IPS-NIHi11 (cell line): Measurements from ENCODE around the gene S100A5.
A peak's percentile ranks its signal among the peaks of the same experiment; 100 is the strongest.

Source experiments
- DNase-seq: peaks from one replicate; pipeline ENCODE4 v3.0.0; 2012; ENCODE audit warnings: mixed read lengths, low spot score

Gene S100A5

GRCh38 chr1:153546796-153547559 lies 6.2 kb upstream of the S100A5 start:
- DNase-seq, result no peak

GRCh38 chr1:153546371-153546770 lies 5.6 kb upstream of the S100A5 start:
- no peak for DNase-seq

- DNase-seq, result peak; percentile 92
Observed at GRCh38 chr1:153545067-153546055, 4.6 kb upstream of the S100A5 start, which contains the start of gene S100A4. S100A4 (minus strand) TSS chr1:153545806; CDS start chr1:153544794, 1,012 bp downstream.

- no peak for DNase-seq
Observed at GRCh38 chr1:153544453-153545066, 3.8 kb upstream of the S100A5 start.

GRCh38 chr1:153543736-153544135 lies 3.0 kb upstream of the S100A5 start:
- DNase-seq, result no peak

GRCh38 chr1:153542956-153543711 lies 2.4 kb upstream of the S100A5 start:
- no peak for DNase-seq

- DNase-seq, result no peak
Observed at GRCh38 chr1:153541641-153542590, 1.2 kb upstream of the S100A5 start.

- DNase-seq, result no peak
Observed at GRCh38 chr1:153539395-153540093, 1.2 kb downstream of the S100A5 start.

- DNase-seq, result peak; percentile 76
Observed at GRCh38 chr1:153538315-153538821, 2.4 kb downstream of the S100A5 start.

- no peak for DNase-seq
Observed at GRCh38 chr1:153537376-153537730, 3.4 kb downstream of the S100A5 start.

GRCh38 chr1:153536671-153537375 lies 3.9 kb downstream of the S100A5 start:
- no peak for DNase-seq

GRCh38 chr1:153536012-153536670 lies 4.6 kb downstream of the S100A5 start:
- DNase-seq, result no peak

- no peak for DNase-seq
Observed at GRCh38 chr1:153535242-153536011, 5.3 kb downstream of the S100A5 start, which contains the start of gene S100A6. S100A6 (minus strand) TSS chr1:153535991; CDS start chr1:153535339, 652 bp downstream.

GRCh38 chr1:153534925-153535241 lies 5.9 kb downstream of the S100A5 start:
- no peak for DNase-seq

GRCh38 chr1:153534226-153534924 lies 6.4 kb downstream of the S100A5 start:
- DNase-seq, result no peak

GRCh38 chr1:153533689-153534201 lies 7.0 kb downstream of the S100A5 start:
- DNase-seq, result no peak
